Stimulated activated CD4-positive, alpha-beta T cell treated with anti-CD3 and anti-CD28 coated beads, TNF-alpha, amount 100 ng/mL, for 1 hour (primary cell): ENCODE data around the gene ARL4D.
"Not testable (repeated sequence)": the region's sequence is repeated elsewhere in the genome, so short reads cannot be mapped to it uniquely, and the experiment has no call there.

ENCODE experiments used
- DNase-seq, 3 donors: peaks; one replicate each; pipeline ENCODE4 v3.0.0-alpha.2; 2020; ENCODE audit warnings: low read depth in 3 of 3, low spot score in 1 of 3

Gene ARL4D

GRCh38 chr17:43368740-43369506 is 29.9 kb upstream of the ARL4D start:
- DNase-seq = peak in 1 of 3 donors; percentile 45

- DNase-seq = no peak
Measured at GRCh38 chr17:43369986-43370385, 28.8 kb upstream of the ARL4D start.

GRCh38 chr17:43371227-43371821 is 27.5 kb upstream of the ARL4D start:
- DNase-seq = no peak

- no peak for DNase-seq
Measured at GRCh38 chr17:43372273-43372911, 26.4 kb upstream of the ARL4D start.

GRCh38 chr17:43373356-43373755 is 25.4 kb upstream of the ARL4D start:
- DNase-seq = no peak

GRCh38 chr17:43375915-43376314 is 22.9 kb upstream of the ARL4D start:
- not testable (repeated sequence) for DNase-seq

GRCh38 chr17:43377056-43377810 is 21.6 kb upstream of the ARL4D start:
- DNase-seq = no peak

GRCh38 chr17:43378766-43379165 is 20.0 kb upstream of the ARL4D start:
- no peak for DNase-seq

- DNase-seq = no peak
Measured at GRCh38 chr17:43380307-43380706, 18.5 kb upstream of the ARL4D start.

GRCh38 chr17:43381204-43381603 is 17.6 kb upstream of the ARL4D start:
- DNase-seq = no peak

- DNase-seq = no peak
Measured at GRCh38 chr17:43381621-43382020, 17.2 kb upstream of the ARL4D start.

- no peak for DNase-seq
Measured at GRCh38 chr17:43382776-43383175, 16.0 kb upstream of the ARL4D start.

GRCh38 chr17:43383372-43383771 is 15.4 kb upstream of the ARL4D start:
- no peak for DNase-seq

- DNase-seq = no peak
Measured at GRCh38 chr17:43383826-43384475, 14.8 kb upstream of the ARL4D start.

- no peak for DNase-seq
Measured at GRCh38 chr17:43384476-43384862, 14.3 kb upstream of the ARL4D start.

- DNase-seq = no peak
Measured at GRCh38 chr17:43385046-43385831, 13.6 kb upstream of the ARL4D start.

- peak; percentile 68 to 89 (median 71) for DNase-seq
Measured at GRCh38 chr17:43388359-43389045, 10.3 kb upstream of the ARL4D start.

- DNase-seq = peak; percentile 50 to 59 (median 50)
Measured at GRCh38 chr17:43389046-43389947, 9.5 kb upstream of the ARL4D start.

GRCh38 chr17:43392397-43392796 is 6.4 kb upstream of the ARL4D start:
- DNase-seq = no peak
